ENCODE results near the gene HRC. TPM values are rescaled to one million over a fixed set of nuclear protein-coding genes. Genes with fewer than 3 reads are reported as not detected.
"Not testable (repeated sequence)": the region's sequence is repeated elsewhere in the genome, so short reads cannot be mapped to it uniquely, and the experiment has no call there.

Gene HRC
- polyA plus RNA-seq, 5 donors: 8.7 to 13.7 (median 9.8) TPM

DNA sequence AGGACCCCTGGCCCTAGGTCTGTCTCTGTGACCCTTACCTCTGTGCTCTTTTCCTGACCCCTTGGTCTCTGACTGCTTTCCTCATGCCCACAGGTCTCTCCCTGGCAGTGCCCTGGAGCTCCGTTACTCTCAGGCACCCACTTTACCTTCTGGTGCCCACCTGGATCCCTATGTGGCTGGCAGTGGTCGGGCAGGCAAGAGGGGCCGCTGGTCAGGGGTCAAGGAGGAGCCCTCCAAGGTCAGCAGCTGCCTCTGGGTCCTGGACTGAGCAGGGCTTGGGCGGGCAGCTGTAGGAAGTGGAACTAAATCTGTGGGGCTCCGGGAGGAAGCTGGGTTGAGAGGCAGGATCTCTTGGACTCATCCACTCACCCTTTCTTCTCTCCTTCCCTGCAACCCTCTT, 19.5 kb downstream of the HRC start:
- DNase-seq: no peak

DNA sequence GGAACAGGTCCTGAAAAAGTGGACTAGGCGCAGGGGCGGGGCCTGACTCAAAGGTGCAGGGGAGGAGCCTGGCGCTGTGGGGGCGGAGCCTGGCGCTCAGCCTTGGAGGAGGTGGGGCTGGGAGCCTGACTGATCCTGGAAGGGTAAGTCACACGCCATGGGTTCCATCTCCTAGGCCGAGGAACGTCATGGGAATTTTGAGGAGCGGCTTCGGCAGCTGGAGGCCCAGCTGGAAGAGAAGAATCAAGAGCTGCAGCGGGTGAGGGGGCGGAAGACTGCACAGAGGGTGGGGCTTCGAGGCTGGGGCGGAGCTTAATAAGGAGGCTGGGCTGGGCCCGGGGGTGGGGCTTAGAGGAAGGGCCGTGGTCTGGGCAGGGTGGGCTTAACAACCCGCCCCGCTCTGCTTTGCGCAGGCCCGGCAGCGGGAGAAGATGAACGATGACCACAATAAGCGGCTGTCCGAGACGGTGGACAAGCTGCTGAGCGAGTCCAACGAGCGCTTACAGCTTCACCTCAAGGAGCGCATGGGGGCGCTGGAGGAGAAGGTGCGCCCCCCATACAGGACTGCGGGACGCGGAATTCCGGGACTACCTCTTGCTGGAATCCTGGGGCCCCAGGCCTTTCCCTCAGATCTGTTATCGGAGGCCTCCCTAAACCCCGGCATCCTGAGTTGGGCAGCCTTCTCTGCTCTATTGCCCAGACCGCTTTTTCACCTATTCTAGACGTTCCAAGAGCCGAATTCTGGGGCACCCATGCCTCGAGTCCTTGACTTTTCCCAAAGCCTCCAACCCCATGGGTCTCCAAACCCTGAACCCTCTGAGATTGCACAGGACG, 21.4 kb downstream of the HRC start:
- DNase-seq: no peak

DNA sequence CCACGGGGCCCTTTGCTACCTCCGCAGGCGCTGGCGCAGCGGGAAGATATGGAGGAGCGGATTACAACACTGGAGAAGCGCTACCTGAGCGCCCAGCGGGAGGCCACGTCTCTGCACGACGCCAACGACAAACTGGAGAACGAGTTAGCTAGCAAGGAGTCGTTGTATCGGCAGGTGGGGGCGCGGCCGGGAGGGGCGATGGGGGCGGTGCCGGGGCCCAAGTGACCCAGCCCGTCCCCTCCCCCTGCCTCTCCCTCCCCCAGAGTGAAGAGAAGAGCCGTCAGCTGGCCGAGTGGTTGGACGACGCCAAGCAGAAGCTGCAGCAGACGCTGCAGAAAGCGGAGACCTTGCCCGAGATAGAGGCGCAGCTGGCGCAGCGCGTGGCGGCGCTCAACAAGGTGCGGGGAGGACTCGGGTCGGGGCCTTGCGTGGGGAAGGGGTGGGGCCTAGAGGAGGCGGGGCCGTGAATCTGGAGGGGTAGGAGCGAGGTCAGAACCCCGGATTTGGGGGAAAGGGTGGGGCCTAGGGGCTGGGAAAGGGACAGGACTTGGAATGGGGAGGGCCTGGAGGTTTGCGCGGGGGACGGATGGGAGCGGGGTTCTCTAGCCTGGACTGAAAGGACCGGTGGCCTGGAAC, 22.1 kb downstream of the HRC start:
- DNase-seq: no peak

DNA sequence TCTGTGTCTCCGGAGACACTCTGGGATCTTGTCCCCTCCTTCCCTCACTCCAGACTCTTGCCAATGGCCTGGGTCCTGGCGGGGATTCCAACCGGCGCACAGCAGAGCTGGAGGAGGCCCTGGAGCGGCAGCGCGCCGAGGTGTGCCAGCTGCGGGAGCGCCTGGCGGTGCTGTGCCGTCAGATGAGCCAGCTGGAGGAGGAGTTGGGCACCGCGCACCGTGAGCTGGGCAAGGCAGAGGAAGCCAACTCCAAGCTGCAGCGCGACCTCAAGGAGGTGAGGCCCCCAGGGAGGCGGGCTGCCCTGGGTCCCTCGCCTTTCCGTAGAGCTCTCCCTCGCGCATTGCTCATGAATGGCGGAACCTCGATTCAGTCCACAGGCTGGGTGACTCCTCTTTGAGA, 24.9 kb downstream of the HRC start:
- DNase-seq: no peak

DNA sequence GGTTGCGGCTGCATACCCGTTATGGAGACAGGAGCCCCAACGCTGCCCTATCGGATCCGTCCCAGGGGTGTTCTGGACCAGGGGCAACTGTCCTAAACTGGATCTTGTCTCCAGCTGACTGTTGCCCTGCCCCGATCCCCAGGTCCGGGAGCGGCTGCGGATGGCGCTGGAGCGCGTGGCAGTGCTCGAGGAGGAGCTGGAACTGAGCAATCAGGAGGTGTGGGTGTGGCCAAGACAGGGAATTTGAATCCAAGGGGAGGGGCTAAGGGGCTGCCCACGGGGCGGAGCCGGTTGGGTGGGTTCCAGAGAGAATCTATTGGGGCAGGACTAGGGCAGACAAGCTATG, 26.0 kb downstream of the HRC start:
- no peak for DNase-seq

DNA sequence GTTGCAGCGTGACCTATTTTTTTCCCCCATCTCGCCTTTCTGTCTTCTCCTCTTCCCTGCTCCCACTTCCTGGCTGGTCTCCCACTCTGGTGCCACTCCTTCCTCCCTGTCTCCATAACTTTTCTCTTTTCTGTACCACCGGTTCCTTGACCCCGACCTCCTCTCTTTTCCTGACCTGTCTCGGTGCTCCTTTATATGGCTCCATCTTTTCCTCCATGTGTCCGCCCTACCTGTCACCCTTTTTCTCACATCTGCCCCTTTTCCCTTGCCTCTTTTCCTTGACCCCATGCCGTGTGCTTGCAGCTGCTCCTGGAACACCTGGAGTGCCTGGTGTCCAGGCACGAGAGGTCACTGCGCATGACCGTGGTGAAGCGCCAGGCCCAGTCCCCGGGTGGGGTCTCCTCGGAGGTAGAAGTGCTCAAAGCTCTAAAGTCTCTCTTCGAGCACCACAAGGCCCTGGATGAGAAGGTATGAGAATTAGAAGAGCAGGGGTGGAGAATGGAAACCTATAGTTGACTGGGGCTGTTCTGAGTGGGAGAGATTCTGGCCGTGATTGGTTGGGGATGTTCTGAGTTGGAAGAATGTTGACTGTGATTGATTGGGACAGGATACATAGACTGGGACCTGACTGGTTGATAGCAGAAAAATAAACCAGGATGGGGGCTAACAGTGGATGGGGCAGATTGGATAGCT, 26.5 kb downstream of the HRC start:
- no peak for DNase-seq

DNA sequence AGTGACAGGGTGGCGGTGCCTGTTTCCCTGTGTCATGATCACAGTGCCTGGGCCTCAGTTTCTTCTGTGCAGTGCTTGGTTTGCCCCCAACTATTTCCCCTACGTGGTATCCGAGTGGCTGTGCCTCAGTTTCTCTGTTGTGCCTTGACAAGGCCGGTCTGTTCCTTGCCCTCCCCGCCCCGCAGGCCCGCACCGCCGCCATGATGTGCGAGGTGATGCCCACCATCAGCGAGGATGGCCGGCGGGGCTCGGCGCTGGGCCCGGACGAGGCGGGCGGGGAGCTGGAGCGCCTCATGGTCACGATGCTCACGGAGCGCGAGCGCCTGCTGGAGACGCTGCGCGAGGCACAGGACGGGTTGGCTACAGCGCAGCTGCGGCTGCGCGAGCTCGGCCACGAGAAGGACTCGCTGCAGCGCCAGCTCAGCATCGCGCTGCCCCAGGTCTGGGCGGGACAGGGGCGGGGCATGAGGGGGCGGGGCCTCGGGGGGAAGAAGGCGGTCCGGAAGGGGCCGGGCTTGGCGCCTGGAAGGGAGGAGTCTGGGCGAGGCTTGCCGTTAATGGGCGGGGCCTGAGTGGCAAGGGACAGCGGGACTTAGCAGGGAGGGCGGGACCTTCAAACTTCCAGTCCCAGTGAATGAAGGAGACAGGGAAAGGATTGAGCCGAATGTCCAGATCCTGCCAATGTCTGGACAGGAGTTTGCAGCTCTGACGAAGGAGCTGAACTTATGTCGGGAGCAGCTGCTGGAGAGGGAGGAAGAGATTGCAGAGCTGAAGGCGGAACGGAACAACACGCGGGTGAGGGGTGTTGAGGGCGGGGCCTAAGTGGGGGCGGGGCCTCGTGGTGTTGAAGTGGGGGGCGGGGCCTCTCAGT, 27.3 kb downstream of the HRC start:
- peak; percentile 95 to 96 for DNase-seq

DNA sequence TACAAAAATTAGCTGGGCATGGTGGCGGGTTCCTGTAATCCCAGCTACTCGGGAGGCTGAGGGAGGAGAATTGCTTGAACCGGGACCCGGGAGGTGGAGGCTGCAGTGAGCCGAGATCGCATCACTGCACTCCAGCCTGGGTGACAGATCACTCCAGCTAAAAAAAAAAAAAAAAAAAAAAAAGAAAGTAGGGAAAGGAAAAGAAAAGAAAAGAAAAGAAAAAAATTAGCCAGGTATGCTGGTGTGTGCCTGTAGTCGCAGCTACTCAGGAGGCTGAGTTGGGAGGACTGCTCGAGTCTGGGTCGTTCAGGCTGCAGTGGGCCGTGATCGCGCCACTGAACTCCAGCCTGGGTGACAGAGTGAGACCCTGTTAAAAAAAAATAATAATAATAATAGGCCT, 28.0 kb downstream of the HRC start:
- DNase-seq: not testable (repeated sequence)

DNA sequence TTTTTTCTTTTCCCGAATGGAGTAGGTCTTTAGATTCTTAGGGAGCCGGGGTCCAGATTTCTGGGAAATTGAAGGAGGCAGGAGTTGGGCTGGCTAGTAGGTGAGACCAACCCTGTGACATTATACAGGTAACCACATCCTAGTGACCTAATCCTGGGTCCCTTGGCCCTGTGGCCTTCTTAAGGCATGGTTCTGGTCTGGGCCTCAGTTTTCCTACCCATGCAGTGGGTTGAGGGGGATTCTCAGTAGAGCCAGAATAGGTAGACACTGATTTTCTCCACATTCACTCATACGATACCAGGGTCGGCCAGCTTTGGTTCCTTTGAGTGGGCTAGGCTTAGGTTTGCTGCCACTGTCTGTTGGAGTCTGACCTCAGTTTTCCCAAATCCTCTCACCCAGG, 28.6 kb downstream of the HRC start:
- DNase-seq: no peak

DNA sequence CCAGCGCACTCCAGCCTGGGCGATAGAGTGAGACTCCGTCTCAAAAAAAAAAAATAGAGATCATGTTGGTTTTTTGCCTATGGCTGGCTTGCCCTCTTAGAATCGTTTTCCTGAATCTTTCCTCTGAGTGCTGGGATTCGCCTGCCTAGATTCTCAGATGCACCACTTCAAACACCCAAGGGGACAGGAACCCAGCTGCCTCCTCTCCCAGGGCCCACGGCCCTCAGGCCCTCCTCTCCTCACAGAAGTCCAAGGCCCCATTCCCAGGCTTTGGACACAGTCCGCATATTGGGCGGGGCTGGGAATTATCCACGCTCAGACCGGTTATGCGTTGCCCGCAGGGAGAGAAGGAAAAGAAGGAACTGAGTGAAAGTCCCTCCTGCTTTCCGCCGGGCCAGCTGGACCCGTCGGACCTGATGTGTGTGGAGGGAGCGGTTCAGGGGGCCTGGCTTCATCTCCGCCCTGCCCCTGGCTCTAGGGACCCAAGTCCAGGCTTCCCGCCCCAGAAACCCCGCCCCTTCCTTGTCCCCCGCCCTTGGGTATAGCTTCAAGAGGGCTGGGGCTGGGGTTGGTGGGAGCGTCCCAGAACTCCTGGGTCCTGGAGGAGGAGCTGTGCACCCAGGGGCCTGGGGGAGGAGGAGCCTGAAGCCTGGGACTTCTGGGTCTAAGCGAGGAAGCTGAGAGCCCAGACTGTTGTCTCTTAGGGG, 30.0 kb downstream of the HRC start:
- DNase-seq: no peak

DNA sequence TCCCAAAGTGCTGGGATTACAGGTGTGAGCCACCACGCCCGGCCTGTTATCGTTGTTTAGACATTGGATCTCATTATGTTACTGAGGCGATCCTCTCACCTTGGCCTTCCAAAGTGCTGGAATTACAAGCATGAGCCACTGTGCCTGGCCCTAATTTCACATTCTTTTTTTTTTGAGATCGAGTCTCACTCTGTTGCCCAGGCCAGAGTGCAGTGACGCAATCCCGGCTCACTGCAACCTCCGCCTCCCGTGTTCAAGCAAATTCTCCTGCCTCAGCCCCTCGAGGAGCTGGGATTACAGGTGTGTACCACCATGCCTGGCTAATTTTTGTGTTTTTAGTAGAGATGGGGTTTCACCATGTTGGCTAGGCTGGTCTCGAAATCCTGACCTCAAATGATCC, 31.9 kb downstream of the HRC start:
- not testable (repeated sequence) for DNase-seq

DNA sequence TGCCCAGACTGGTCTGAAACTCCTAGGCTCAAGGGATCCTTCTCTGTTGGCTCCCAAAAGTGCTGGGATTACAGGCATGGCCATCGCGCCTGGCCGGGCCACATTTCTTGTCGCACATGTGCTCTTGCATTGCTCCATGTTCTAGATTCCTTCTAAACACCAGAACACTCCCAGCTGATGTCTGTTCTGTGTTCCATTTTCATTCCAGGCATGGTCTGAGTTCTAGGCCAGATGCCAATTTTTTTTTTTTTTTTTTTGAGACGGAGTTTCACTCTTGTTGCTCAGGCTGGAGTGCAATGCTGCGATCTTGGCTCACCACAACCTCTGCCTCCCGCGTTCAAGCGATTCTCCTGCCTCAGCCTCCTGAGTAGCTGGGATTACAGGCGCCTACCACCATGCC, 33.4 kb downstream of the HRC start:
- DNase-seq: not testable (repeated sequence)

DNA sequence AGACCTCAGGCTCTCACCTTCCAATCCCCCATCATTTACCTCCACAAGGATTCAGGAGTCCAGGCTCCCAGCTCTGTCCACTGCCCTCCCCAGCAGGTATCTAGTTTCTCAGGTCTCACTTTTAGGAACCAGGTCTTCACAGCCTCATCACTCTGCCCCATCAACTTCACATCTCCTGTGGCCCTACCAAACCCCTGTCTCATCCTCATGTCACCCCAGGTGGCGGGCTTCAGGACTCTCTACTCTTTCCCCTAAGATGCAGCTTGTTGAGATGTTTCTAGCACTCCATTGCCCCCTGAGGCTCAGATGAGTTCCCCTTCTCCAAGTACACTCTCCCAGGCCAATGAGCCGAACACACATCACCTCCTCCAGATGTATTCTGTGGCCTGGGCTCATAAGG, 34.3 kb downstream of the HRC start:
- no peak for DNase-seq

DNA sequence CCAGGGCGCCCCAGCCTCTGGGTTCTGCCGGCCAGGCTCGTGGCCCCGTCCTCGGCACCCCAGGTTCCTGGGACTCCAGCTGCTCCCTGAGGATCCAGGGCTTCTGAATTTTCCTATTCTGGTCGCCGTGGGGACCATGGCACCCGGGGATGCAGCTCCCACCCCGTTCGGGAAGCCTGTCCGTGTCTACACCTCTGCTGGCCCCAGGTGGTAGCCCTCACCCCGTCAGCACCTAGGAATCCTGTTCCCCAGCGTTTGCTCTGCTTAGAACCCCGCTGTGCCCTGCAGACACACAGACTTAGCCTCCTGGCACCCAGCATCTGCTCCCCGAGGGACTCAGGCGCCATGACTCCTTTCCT, 34.9 kb downstream of the HRC start:
- no peak for DNase-seq

DNA sequence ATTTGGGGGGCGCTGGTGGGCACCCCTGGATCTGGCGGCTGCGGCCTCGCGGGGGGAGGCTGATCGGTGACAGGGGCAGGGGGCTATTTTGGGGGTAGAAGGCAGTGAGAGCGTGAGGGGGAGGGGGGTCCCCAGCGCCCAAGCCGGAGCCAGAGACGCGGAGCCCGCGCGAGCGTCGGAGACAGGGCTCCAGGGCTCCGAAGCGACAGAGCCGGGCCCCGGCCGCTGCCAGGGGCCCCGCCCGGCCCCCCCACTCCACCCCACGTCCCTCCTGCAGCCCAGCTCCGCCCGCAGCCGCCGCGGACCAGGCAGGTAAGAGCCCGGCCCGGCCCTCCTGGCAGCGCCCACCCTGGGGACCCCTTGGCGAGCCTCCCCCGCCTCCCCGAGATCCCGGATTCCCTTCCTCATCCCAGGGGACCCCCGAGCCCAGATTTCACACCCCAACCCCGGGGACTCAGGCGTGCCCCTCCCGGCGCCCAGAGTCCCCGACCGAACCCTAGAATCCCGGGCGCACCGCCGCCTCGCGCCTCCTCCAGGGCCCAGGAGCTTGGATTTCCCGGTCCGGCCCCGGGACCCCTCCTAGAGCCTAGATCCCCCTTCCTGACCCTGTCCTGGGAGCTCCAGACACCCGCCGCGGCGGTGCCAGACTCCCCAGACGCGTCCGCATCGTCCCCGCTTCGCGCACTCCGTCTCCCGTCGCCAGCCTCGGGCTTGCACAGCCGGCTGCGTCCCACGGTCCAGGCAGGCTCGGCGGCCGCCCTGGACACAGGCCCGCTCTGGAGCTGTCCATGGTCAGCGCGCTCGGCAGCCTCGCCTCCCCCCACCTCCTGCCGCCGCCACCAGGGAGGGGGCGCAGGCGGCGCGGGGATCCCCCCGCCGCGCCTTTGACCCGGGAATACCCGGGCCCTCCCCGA, 35.5 kb downstream of the HRC start, which contains the start of gene PPFIA3:
PPFIA3 (plus strand) TSS at position 134 of the 914 bp plus-strand sequence. CDS start 8,330 bp downstream, outside the sequence.
- DNase-seq: peak in 1 of 2 donors; percentile 57

DNA sequence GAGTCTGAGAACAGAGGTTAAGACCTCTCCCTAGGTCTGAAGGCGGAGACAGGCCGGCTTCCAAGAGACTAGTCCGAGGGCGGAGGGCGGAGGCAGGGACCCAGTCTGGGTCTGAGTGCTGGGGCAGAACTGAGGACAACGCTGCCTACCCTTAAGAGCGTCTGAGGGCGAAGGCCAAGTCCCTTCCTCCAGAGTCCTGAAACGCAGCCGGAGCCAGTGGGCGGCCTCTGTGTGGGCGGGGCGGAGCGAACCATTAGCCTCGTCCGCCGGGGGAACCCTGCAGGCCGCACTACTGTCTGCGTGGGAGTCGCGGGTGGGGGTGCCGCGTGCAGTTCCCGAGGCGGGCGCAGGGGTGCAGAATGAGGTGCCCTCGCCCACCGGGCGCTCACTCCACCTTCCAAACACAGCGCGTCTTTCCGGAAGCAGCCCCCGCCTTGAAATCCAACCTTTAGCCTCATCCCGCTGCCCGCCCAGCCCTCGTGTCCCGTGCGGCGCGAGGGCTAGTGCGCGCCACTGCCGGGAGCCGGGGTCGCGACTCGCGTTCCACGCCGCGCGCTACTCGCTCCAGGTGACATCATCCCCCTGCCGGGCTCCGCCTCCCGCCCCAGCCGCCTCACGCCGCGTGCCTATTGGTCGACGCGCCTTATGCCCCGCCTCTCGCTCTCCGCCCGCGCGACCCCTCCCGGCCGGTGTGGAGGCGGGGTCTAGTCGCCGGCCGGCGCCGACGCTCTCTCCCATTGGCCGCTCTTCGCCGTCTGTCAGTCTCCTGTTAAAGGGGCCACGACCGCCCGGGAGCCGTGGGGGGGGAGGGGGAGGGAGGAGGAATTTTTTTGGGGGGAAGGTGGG, 36.4 kb downstream of the HRC start, which contains the start of gene C19orf73:
C19orf73 (minus strand) TSS at position 579 of the 846 bp plus-strand sequence; CDS start at position 458, 121 bp downstream.
- peak; percentile 92 to 93 for DNase-seq

DNA sequence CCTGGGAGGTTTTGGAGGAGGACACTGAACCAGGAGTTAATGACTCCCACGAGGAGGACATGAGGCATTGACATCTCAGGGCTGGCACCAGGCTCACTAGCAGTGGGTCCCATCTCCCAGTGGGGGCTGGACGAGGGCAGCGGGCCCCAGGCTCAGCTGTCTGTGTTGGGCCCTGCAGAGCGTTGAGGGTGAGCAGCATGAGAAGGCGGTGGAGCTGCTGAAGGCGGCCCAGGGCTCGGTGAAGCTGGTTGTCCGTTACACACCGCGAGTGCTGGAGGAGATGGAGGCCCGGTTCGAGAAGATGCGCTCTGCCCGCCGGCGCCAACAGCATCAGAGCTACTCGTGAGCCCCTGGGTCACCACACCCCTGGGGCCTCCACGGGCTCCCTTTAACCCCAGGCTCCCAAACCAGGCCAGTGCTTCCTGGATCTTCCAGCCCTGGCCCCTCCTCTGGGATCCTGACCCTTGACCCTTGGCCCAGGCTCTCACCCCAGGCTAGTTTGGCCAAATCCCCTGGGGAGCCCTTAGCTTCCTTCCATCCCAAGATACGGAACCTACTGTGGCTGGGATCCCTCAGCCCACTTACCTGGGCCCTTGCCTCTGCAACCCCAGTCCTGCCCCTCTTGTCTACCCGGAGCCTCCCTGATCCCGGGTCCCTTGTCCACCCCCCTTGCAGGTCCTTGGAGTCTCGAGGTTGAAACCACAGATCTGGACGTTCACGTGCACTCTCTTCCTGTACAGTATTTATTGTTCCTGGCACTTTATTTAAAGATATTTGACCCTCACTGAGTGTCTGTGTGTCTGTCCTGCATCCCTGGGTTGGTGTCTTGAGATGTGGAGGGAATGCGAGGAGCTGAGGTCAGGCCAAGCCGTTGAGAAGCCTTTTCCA, 37.3 kb downstream of the HRC start:
- no peak for DNase-seq

DNA sequence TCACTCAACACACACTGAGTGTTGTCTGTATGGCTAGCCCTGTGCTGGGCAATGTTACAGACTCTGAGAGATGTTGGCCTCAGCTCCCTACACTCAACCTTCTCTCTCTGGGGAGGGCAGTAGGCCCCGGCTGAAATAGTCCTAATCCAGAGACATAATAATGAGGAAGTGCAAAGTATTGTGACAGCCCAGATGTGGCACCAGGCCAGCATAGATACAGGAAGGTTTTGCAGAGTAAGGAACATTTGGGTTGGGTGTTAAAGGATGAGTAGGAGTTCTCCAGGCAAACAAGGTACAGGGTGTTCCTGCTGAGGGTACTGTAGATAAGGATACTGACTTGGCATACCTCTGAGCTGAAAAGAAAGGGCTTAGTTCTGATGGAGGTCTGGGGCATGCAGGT, 38.7 kb downstream of the HRC start:
- DNase-seq: no peak
